SK-N-SH (cell line): ENCODE measurements around the gene ANK3. TPM values are rescaled to one million over a fixed set of nuclear protein-coding genes. Genes with fewer than 3 reads are reported as not detected.

Experiments used
- CTCF ChIA-PET: fragments of 300-600, 350-600 bp; formaldehyde crosslinking; extraction: SDS; loops from one replicate; lab custom pipeline; 2021; lab: Yijun Ruan, JAX
- POLR2A ChIA-PET: fragments of 350-600 bp; sonication (Branson Sonifier 250); formaldehyde crosslinking; extraction: SDS; loops from one replicate; lab custom pipeline; 2020; ENCODE audit warnings: antibody characterized with exemption, inconsistent platforms; lab: Yijun Ruan, JAX
- DNase-seq: peaks from one replicate; pipeline ENCODE4 v3.0.0; 2012
- H2AFZ ChIP-seq: fragments of 200-600 bp; sonication (generic); 2 replicates; pipeline ENCODE4 v1.8.1; 2016; ENCODE audit warnings: antibody characterized with exemption, mild to moderate bottlenecking, low read depth
- H3F3A ChIP-seq: fragments of 200-600 bp; sonication (generic); replicated peaks from 2 replicates; pipeline ENCODE3; 2016; ENCODE audit warnings: antibody characterized with exemption, mild to moderate bottlenecking; ENCODE audit not compliant: insufficient read depth
- H3K27ac ChIP-seq, 2 experiments: fragments of 200-500 bp in 1 of 2; fragments of 200-600 bp in 1 of 2; sonication (Bioruptor generic) in 1 of 2; sonication (generic), shearing (Covaris generic) in 1 of 2; 2 replicates each; pipeline versions ENCODE4 v1.5.1 to v1.6.1; 2014 to 2016; ENCODE audit warnings: low read depth in 2 of 2, inconsistent platforms in 1 of 2, low read length in 1 of 2, mild to moderate bottlenecking in 1 of 2, mixed read lengths in 1 of 2
- H3K27me3 ChIP-seq: fragments of 200-600 bp; sonication (generic), shearing (Covaris generic); 2 replicates; pipeline ENCODE4 v1.6.1; 2016; ENCODE audit warnings: mixed run types; ENCODE audit not compliant: insufficient read depth
- H3K36me3 ChIP-seq, 2 experiments: fragments of 200-500 bp in 1 of 2; fragments of 200-600 bp in 1 of 2; sonication (Bioruptor generic) in 1 of 2; sonication (generic) in 1 of 2; replicated peaks in 1 of 2; 2 replicates each; pipeline versions ENCODE3 to v1.5.1; 2014 to 2016; ENCODE audit warnings: low read length in 1 of 2, mild to moderate bottlenecking in 1 of 2; ENCODE audit not compliant: insufficient read depth in 2 of 2, control insufficient read depth in 1 of 2
- H3K4me1 ChIP-seq, 2 experiments: fragments of 200-500 bp in 1 of 2; fragments of 200-600 bp in 1 of 2; sonication (Bioruptor generic) in 1 of 2; sonication (generic), shearing (Covaris generic) in 1 of 2; 2 replicates each; pipeline versions ENCODE4 v1.5.1 to v1.6.1; 2014 to 2016; ENCODE audit warnings: low read depth in 1 of 2, low read length in 1 of 2, mixed run types in 1 of 2; ENCODE audit not compliant: insufficient read depth in 2 of 2, control insufficient read depth in 1 of 2
- H3K4me2 ChIP-seq: fragments of 200-600 bp; sonication (generic), shearing (Covaris generic); 2 replicates; pipeline ENCODE4 v1.6.1; 2017; ENCODE audit warnings: mixed run types
- H3K4me3 ChIP-seq, 2 experiments: fragments of 200-500 bp in 1 of 2; fragments of 200-600 bp in 1 of 2; sonication (Bioruptor generic) in 1 of 2; sonication (generic), shearing (Covaris generic) in 1 of 2; 2 replicates each; pipeline versions ENCODE4 v1.5.1 to v1.8.1; 2014 to 2016; ENCODE audit warnings: low read depth in 2 of 2, inconsistent platforms in 1 of 2, low read length in 1 of 2, mild to moderate bottlenecking in 1 of 2, mixed read lengths in 1 of 2, moderate library complexity in 1 of 2
- H3K79me2 ChIP-seq: fragments of 200-600 bp; sonication (generic); 2 replicates; pipeline ENCODE4 v1.8.1; 2017; ENCODE audit warnings: mild to moderate bottlenecking; ENCODE audit not compliant: insufficient read depth
- H3K9ac ChIP-seq: fragments of 200-600 bp; sonication (generic); 2 replicates; pipeline ENCODE4 v1.6.1; 2017; ENCODE audit warnings: mixed run types
- H3K9me2 ChIP-seq: fragments of 200-600 bp; sonication (generic); 2 replicates; pipeline ENCODE4 v1.6.1; 2017; ENCODE audit warnings: mixed run types
- H3K9me3 ChIP-seq: fragments of 200-600 bp; sonication (generic); 2 replicates; pipeline ENCODE4 v1.6.1; 2017; ENCODE audit warnings: mixed run types, mild to moderate bottlenecking, moderate library complexity
- H4K20me1 ChIP-seq: fragments of 200-600 bp; sonication (generic); 2 replicates; pipeline ENCODE4 v1.6.1; 2017; ENCODE audit warnings: mild to moderate bottlenecking, mixed run types; ENCODE audit not compliant: insufficient read depth
- CTCF ChIP-seq: fragments of 200-600 bp; sonication (generic); IDR thresholded peaks from 2 replicates; pipeline ENCODE4 v1.6.1; 2017; ENCODE audit warnings: antibody characterized with exemption, mild to moderate bottlenecking, moderate library complexity
- EP300 ChIP-seq, 2 experiments: IDR thresholded peaks; 2 replicates each; pipeline versions ENCODE4 v1.4.0 to v1.6.1; 2012; ENCODE audit warnings: borderline replicate concordance in 1 of 2, low read depth in 1 of 2, low read length in 1 of 2
- FOSL2 ChIP-seq: IDR thresholded peaks from 2 replicates; pipeline ENCODE4 v1.4.0; 2012; ENCODE audit warnings: low read depth, mild to moderate bottlenecking, moderate library complexity, borderline replicate concordance
- GABPA ChIP-seq: IDR thresholded peaks from 2 replicates; pipeline ENCODE4 v1.4.0; 2012; ENCODE audit warnings: low read depth, mild to moderate bottlenecking
- JUND ChIP-seq: IDR thresholded peaks from 2 replicates; pipeline ENCODE4 v1.4.0; 2012
- NFIC ChIP-seq: IDR thresholded peaks from 2 replicates; pipeline ENCODE4 v1.4.0; 2012; ENCODE audit warnings: borderline replicate concordance
- RCOR1 ChIP-seq: fragments of 150-350 bp; IDR thresholded peaks from 2 replicates; pipeline ENCODE4 v1.6.1; 2017; ENCODE audit warnings: antibody characterized with exemption, low read length
- REST ChIP-seq: IDR thresholded peaks from 2 replicates; pipeline ENCODE4 v1.6.1; 2012; ENCODE audit warnings: mild to moderate bottlenecking, low read depth, low read length, moderate library complexity
- RFX5 ChIP-seq: IDR thresholded peaks from 2 replicates; pipeline ENCODE4 v1.6.1; 2012; ENCODE audit warnings: mild to moderate bottlenecking, improper control_type of control experiment, low read length
- RXRA ChIP-seq: IDR thresholded peaks from 2 replicates; pipeline ENCODE4 v1.4.0; 2012; ENCODE audit warnings: low read depth, mild to moderate bottlenecking, borderline replicate concordance
- TAF1 ChIP-seq: IDR thresholded peaks from 2 replicates; pipeline ENCODE4 v1.6.1; 2012; ENCODE audit warnings: low read depth, mild to moderate bottlenecking, low read length, moderate library complexity, borderline replicate concordance
- TCF12 ChIP-seq: IDR thresholded peaks from 2 replicates; pipeline ENCODE4 v1.4.0; 2012
- TEAD4 ChIP-seq: IDR thresholded peaks from 2 replicates; pipeline ENCODE4 v1.4.0; 2012; ENCODE audit warnings: mild to moderate bottlenecking, borderline replicate concordance; ENCODE audit not compliant: insufficient read depth
- USF1 ChIP-seq: IDR thresholded peaks from 2 replicates; pipeline ENCODE4 v1.4.0; 2012; ENCODE audit warnings: low read depth, borderline replicate concordance
- WGBS: methylation state at CpG from one replicate; pipeline ENCODE4 v1.1.6; 2017; ENCODE audit warnings: low lambda C conversion rate; 5-methylcytosine and 5-hydroxymethylcytosine counted together
- polyA plus RNA-seq, 3 experiments: library from polyadenylated mRNA; depleted of rRNA; stranded (reverse); fragments of >200 nt; gene quantifications; 2 replicates each; pipeline ENCODE4 v1.2.3, GENCODE V29; 2012
- TF ChIP-seq, protein P1 (sequence below): fragments of 150-350 bp; IDR thresholded peaks from 2 replicates; pipeline ENCODE4 v1.6.1; 2017; ENCODE audit warnings: antibody characterized with exemption, low read length, low read depth, borderline replicate concordance
- TF ChIP-seq, protein P2 (sequence below): IDR thresholded peaks from 2 replicates; pipeline ENCODE4; 2012

The ANK3 gene
- polyA plus RNA-seq, 1 of the 3 experiments (the other 2 are of a cell fraction), result 10.0 TPM

- no peak for DNase-seq
- CTCF ChIA-PET, result interaction anchor here (0.6 to 2.4 kb wide), 4 partner anchors 8 to 210 kb away, joined by 3 to 5 read pairs (median 4); no protein-coding TSS in a partner anchor
Observed at GRCh38 chr10:60040014-60040662, 349.5 kb downstream of the ANK3 start.

More at GRCh38 chr10:60040014-60040662, 349.5 kb downstream of the ANK3 start:
- no peak overlapping the region for H3K4me2 ChIP-seq
- H3K9me3 ChIP-seq, result no peaks in the 10 kb centered on the region
- POLR2A ChIA-PET, result no interaction called here
- no peaks in the 10 kb centered on the region for H4K20me1 ChIP-seq
- H3K36me3 ChIP-seq, result peaks cover 0 to 5% of the 10 kb centered on the region in 2 experiments
- H3K27me3 ChIP-seq, result no peaks in the 10 kb centered on the region
- H3K4me1 ChIP-seq, result no peaks in the 10 kb centered on the region
- no peak overlapping the region for H3K27ac ChIP-seq
- no peaks in the 10 kb centered on the region for H3F3A ChIP-seq
- H3K9me2 ChIP-seq, result no peaks in the 10 kb centered on the region
- H3K9ac ChIP-seq, result no peak overlapping the region
- no peak overlapping the region for H2AFZ ChIP-seq
- TF ChIP-seq RCOR1, result no peak
- TF ChIP-seq EP300 (IDR thresholded peaks at IDR 0.05; ENCODE audit: borderline replicate concordance in 1 of 2, low read depth in 1 of 2, low read length in 1 of 2), result no peak
- no peak for TF ChIP-seq CTCF
- no peak for TF ChIP-seq FOSL2
- no peak for TF ChIP-seq TAF1
- TF ChIP-seq TCF12, result no peak
- TF ChIP-seq RXRA, result no peak
- TF ChIP-seq GABPA, result no peak
- TF ChIP-seq, protein P1, sequence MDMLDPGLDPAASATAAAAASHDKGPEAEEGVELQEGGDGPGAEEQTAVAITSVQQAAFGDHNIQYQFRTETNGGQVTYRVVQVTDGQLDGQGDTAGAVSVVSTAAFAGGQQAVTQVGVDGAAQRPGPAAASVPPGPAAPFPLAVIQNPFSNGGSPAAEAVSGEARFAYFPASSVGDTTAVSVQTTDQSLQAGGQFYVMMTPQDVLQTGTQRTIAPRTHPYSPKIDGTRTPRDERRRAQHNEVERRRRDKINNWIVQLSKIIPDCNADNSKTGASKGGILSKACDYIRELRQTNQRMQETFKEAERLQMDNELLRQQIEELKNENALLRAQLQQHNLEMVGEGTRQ, result no peak
- TF ChIP-seq TEAD4, result no peak
- TF ChIP-seq, protein P2, sequence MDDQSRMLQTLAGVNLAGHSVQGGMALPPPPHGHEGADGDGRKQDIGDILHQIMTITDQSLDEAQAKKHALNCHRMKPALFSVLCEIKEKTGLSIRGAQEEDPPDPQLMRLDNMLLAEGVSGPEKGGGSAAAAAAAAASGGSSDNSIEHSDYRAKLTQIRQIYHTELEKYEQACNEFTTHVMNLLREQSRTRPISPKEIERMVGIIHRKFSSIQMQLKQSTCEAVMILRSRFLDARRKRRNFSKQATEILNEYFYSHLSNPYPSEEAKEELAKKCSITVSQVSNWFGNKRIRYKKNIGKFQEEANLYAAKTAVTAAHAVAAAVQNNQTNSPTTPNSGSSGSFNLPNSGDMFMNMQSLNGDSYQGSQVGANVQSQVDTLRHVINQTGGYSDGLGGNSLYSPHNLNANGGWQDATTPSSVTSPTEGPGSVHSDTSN, result no peak
- TF ChIP-seq REST, result no peak
- TF ChIP-seq USF1, result no peak
- TF ChIP-seq NFIC, result no peak
- TF ChIP-seq RFX5, result no peak
- no peak for TF ChIP-seq JUND
- WGBS, result 70% methylated on average over 3 of the region's 3 CpGs
- H3K79me2 ChIP-seq, result no peaks in the 10 kb centered on the region
- no peak overlapping the region for H3K4me3 ChIP-seq
